Activated B cell treated with CpG ODN at 0.5 μM for 24 hours (primary cell): ENCODE measurements around the gene ELANE. TPM values are rescaled to one million over a fixed set of nuclear protein-coding genes. Genes with fewer than 3 reads are reported as not detected.
"Not testable (repeated sequence)": the region's sequence is repeated elsewhere in the genome, so short reads cannot be mapped to it uniquely, and the experiment has no call there.

ENCODE experiments used
- ATAC-seq: fragments of 200-7000 bp; cut with Tn5 transposase; one replicate; pipeline ENCODE4 v1.10.0; 2021; ENCODE audit warnings: low read depth, mild to moderate bottlenecking, moderate library complexity
- CTCF ChIA-PET: fragments of 350-600 bp; sonication (Branson Sonifier 250); formaldehyde crosslinking; loops from one replicate; lab custom pipeline; 2021; ENCODE audit warnings: antibody characterized with exemption; lab: Charles Lee
- POLR2A ChIA-PET: fragments of 350-600 bp; sonication (Branson Sonifier 250); formaldehyde crosslinking; loops from one replicate; lab custom pipeline; 2021; ENCODE audit warnings: antibody characterized with exemption; lab: Charles Lee
- DNase-seq: peaks from one replicate; pipeline ENCODE4 v3.0.0; 2022
- H3K27ac Mint-ChIP-seq: one replicate; pipeline ENCODE4 v1.8.0; 2020; ENCODE audit warnings: mixed read lengths
- H3K27me3 Mint-ChIP-seq: one replicate; pipeline ENCODE4 v1.8.0; 2021; ENCODE audit warnings: mixed read lengths
- H3K36me3 Mint-ChIP-seq: one replicate; pipeline ENCODE4 v1.8.0; 2021; ENCODE audit warnings: low read depth, mixed read lengths
- H3K4me1 Mint-ChIP-seq: one replicate; pipeline ENCODE4 v1.8.0; 2021; ENCODE audit warnings: mixed read lengths
- H3K4me3 Mint-ChIP-seq: one replicate; pipeline ENCODE4 v1.8.0; 2020; ENCODE audit warnings: mild to moderate bottlenecking, mixed read lengths
- H3K9me3 Mint-ChIP-seq: one replicate; pipeline ENCODE4 v1.8.0; 2020; ENCODE audit warnings: mixed read lengths
- intact Hi-C: fragments of 100-400 bp; cut with micrococcal nuclease; formaldehyde crosslinking; loops from one replicate; pipeline ENCODE4 v1.15.1; 2024
- total RNA-seq: library from RNA; stranded (reverse); gene quantifications from 2 replicates; pipeline ENCODE4 v1.2.3, GENCODE V29; 2022
- TF ChIP-seq, protein P1 (sequence below): fragments of 200-600 bp; IDR thresholded peaks from one replicate; pipeline ENCODE4 v1.8.0; 2022; ENCODE audit warnings: antibody characterized with exemption, mild to moderate bottlenecking

The ELANE gene
- total RNA-seq, 1 donor from 2014 or later = not detected

DNA sequence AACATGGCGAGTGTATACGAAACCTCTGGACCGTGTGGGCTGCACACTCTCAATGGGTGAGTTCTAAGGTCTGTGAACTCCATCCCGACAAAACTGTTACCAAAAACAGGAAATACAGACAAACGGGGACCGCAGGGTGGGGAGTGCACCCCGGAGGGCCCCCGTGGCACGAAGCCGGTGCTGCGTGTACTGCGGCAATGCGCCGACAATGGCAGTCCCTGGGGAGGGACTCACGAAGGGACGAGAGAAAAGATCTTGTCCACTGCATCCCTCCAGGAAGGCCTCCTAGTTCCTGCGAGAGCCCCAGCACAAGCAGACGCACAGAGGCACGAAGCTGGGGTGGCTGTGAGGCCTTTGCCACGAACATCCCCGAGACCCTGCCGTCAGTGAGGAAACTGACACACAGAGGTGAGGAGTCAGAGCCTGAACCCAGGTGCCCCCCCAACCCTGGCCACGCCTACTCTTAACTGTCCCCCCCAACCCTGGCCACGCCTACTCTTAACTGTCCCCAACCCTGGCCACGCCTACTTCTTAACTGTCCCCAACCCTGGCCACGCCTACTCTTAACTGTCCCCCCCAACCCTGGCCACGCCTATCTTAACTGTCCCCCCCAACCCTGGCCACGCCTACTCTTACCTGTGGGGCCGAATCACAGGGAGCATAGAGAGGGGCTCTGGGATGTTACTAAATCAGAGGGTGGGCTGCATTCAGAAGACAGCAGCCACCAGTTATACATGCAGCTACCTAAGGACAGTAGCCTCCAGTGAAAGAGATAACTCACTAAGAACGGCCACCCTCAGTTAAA lies 36.7 kb downstream of the ELANE start:
- intact Hi-C loops = no loop called here
- POLR2A ChIA-PET = no interaction called here
- DNase-seq (no peak), ATAC-seq (no peak)
- no peak overlapping the region for H3K27ac Mint-ChIP-seq
- no peaks in the 10 kb centered on the region for H3K9me3 Mint-ChIP-seq
- CTCF ChIA-PET = no interaction called here
- no peak overlapping the region for H3K4me3 Mint-ChIP-seq
- H3K4me1 Mint-ChIP-seq = peaks cover 17% of the 10 kb centered on the region
- peaks cover 44% of the 10 kb centered on the region for H3K36me3 Mint-ChIP-seq
- no peaks in the 10 kb centered on the region for H3K27me3 Mint-ChIP-seq
- TF ChIP-seq, protein P1, sequence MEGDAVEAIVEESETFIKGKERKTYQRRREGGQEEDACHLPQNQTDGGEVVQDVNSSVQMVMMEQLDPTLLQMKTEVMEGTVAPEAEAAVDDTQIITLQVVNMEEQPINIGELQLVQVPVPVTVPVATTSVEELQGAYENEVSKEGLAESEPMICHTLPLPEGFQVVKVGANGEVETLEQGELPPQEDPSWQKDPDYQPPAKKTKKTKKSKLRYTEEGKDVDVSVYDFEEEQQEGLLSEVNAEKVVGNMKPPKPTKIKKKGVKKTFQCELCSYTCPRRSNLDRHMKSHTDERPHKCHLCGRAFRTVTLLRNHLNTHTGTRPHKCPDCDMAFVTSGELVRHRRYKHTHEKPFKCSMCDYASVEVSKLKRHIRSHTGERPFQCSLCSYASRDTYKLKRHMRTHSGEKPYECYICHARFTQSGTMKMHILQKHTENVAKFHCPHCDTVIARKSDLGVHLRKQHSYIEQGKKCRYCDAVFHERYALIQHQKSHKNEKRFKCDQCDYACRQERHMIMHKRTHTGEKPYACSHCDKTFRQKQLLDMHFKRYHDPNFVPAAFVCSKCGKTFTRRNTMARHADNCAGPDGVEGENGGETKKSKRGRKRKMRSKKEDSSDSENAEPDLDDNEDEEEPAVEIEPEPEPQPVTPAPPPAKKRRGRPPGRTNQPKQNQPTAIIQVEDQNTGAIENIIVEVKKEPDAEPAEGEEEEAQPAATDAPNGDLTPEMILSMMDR = no peak

GRCh38 chr19:889662-890295 lies 37.7 kb downstream of the ELANE start:
- Mint-ChIP-seq H3K4me1 (peaks cover 18% of the 10 kb centered on the region), H3K27me3 (no peaks in the 10 kb centered on the region), H3K36me3 (peaks cover 38% of the 10 kb centered on the region), H3K9me3 (no peaks in the 10 kb centered on the region), H3K27ac (no peak overlapping the region), H3K4me3 (no peak overlapping the region)
- ChIA-PET POLR2A (no interaction called here), CTCF (no interaction called here)
- no peak for ATAC-seq
- DNase-seq = no peak
- TF ChIP-seq, protein P1 = no peak
- intact Hi-C loops = no loop called here

GRCh38 chr19:890831-891230 lies 38.7 kb downstream of the ELANE start:
- Mint-ChIP-seq H3K9me3 (no peaks in the 10 kb centered on the region), H3K4me3 (peak overlapping the region; percentile 59), H3K27ac (peak overlapping the region; percentile 31), H3K36me3 (peaks cover 35% of the 10 kb centered on the region), H3K27me3 (no peaks in the 10 kb centered on the region), H3K4me1 (peaks cover 18% of the 10 kb centered on the region)
- POLR2A ChIA-PET = no interaction called here
- no peak for ATAC-seq
- no peak for DNase-seq
- intact Hi-C loops = no loop called here
- TF ChIP-seq, protein P1 = no peak
- CTCF ChIA-PET = no interaction called here

DNA sequence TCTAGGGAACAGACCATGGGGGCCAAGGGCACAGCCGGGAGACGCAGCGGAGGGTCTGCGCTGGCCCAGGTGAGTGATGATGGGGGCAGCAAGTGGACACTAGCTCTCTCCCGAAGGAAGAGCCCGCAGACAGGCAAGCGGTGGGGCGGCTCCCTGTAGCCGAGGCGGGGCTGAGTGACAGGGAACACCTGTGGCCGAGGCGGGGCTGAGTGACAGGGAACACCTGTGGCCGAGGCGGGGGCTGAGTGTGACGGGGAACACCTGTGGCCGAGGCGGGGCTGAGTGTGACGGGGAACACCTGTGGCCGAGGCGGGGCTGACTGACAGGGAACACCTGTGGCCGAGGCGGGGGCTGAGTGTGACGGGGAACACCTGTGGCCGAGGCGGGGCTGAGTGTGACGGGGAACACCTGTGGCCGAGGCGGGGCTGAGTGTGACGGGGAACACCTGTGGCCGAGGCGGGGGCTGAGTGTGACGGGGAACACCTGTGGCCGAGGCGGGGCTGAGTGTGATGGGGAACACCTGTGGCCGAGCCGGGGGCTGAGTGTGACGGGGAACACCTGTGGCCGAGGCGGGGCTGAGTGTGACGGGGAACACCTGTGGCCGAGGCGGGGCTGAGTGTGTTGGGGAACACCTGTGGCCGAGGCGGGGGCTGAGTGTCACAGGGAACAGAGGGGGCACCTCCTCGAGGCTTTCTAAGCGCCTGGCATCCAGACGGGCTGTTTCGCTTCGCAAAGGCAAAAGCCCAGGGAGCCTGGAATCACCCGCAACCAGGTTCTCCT lies 39.5 kb downstream of the ELANE start:
- H3K9me3 Mint-ChIP-seq, H3K27me3 Mint-ChIP-seq, CTCF ChIA-PET, ATAC-seq, DNase-seq: not testable (repeated sequence)
- POLR2A ChIA-PET = interaction anchor here (1.6 to 7.8 kb wide), 3 partner anchors 15 to 26 kb away, joined by 7 to 213 read pairs (median 16); partner anchors contain the start of gene R3HDM4
- H3K27ac Mint-ChIP-seq = peak overlapping the region; percentile 76
- H3K4me1 Mint-ChIP-seq = peaks cover 21% of the 10 kb centered on the region
- peak overlapping the region; percentile 82 for H3K4me3 Mint-ChIP-seq
- H3K36me3 Mint-ChIP-seq = peaks cover 37% of the 10 kb centered on the region
- intact Hi-C loops = loop anchor here (2.0 kb wide), 1 partner anchor 19 kb away; no protein-coding TSS in a partner anchor

GRCh38 chr19:892243-892893 lies 40.3 kb downstream of the ELANE start:
- ChIA-PET POLR2A (interaction anchor here (1.0 to 7.8 kb wide), 13 partner anchors 13 to 377 kb away, joined by 3 to 213 read pairs (median 7); partner anchors contain the start of genes CIRBP, PTBP1, R3HDM4 and WDR18), CTCF (interaction anchor here (1.2 kb wide), 1 partner anchor 28 kb away, joined by 5 read pairs; no protein-coding TSS in a partner anchor)
- peaks cover 39% of the 10 kb centered on the region for H3K36me3 Mint-ChIP-seq
- TF ChIP-seq, protein P1 = no peak
- peak overlapping the region; percentile 82 for H3K4me3 Mint-ChIP-seq
- peaks cover 21% of the 10 kb centered on the region for H3K4me1 Mint-ChIP-seq
- H3K27me3 Mint-ChIP-seq = no peaks in the 10 kb centered on the region
- intact Hi-C loops = loop anchor here (2.0 kb wide), 1 partner anchor 20 kb away; no protein-coding TSS in a partner anchor
- no peaks in the 10 kb centered on the region for H3K9me3 Mint-ChIP-seq
- DNase-seq = no peak
- peak overlapping the region; percentile 76 for H3K27ac Mint-ChIP-seq
- ATAC-seq = peak; percentile 34
